Spleen (tissue), 7 donors: ENCODE data around the gene NDUFB3.

Experiments used
- POLR2AphosphoS5 ChIP-seq, 3 donors: sonication (generic); formaldehyde crosslinking; IDR thresholded peaks; one replicate each; pipeline ENCODE4 v1.5.1; 2017; ENCODE audit warnings: antibody characterized with exemption in 3 of 3
- TF ChIP-seq, protein P1 (sequence below), 11 experiments: fragments of 200-600 bp in 7 of 11; fragments of 450-650 bp in 4 of 11; sonication (generic) in 4 of 11; IDR thresholded peaks in 8 of 11; conservative IDR thresholded peaks in 3 of 11; 1 replicate in 7 of 11; 2 replicates in 4 of 11; pipeline versions ENCODE4 v1.4.0 to v1.8.0; 2016 to 2021; ENCODE audit warnings: antibody characterized with exemption in 11 of 11, inconsistent platforms in 4 of 11, mild to moderate bottlenecking in 1 of 11
- donor health status: DM: no; HTN: no; CAD: no; lungs with moderate emphysema.
- donor health status: DM: no; HTN: no; CAD: no.
- donor health status: DM: no; HTN: no; CAD: no.

DNA sequence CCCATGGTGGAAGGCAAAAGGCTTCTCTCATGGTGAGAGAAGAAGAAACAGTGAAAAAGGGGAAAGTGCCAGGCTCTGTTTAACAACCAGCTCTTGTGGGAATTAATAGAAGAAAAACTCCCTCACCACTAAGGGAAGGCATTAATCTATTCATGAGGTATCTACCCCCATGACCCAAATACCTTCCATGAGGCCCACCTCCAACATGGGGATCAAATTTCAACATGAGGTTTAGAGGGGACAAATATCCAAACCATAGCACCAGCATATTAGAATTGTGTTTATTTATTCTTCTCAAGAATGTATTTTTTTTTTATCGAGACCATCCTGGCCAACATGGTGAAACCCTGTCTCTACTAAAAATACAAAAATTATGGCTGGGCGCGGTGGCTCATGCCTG is 39.3 kb downstream of the NDUFB3 start:
- TF ChIP-seq, protein P1, sequence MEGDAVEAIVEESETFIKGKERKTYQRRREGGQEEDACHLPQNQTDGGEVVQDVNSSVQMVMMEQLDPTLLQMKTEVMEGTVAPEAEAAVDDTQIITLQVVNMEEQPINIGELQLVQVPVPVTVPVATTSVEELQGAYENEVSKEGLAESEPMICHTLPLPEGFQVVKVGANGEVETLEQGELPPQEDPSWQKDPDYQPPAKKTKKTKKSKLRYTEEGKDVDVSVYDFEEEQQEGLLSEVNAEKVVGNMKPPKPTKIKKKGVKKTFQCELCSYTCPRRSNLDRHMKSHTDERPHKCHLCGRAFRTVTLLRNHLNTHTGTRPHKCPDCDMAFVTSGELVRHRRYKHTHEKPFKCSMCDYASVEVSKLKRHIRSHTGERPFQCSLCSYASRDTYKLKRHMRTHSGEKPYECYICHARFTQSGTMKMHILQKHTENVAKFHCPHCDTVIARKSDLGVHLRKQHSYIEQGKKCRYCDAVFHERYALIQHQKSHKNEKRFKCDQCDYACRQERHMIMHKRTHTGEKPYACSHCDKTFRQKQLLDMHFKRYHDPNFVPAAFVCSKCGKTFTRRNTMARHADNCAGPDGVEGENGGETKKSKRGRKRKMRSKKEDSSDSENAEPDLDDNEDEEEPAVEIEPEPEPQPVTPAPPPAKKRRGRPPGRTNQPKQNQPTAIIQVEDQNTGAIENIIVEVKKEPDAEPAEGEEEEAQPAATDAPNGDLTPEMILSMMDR (IDR thresholded peaks at IDR 0.05 in 8 of 11, conservative IDR thresholded peaks at IDR 0.05 in 3 of 11): no peak
- no peak for TF ChIP-seq POLR2AphosphoS5 (IDR thresholded peaks at IDR 0.05)
